GM19468 (cell line): ENCODE data around the gene DUS3L.
"Not testable (repeated sequence)": the region's sequence is repeated elsewhere in the genome, so short reads cannot be mapped to it uniquely, and the experiment has no call there.

ENCODE experiments used
- ATAC-seq: cut with Tn5 transposase; IDR thresholded peaks from one replicate; pipeline ENCODE4 v1.9.1; 2021; ENCODE audit warnings: mild to moderate bottlenecking, moderate library complexity, moderate number of reproducible peaks; ENCODE audit not compliant: unreplicated experiment; ENCODE audit errors: extremely low read depth

DUS3L gene

DNA sequence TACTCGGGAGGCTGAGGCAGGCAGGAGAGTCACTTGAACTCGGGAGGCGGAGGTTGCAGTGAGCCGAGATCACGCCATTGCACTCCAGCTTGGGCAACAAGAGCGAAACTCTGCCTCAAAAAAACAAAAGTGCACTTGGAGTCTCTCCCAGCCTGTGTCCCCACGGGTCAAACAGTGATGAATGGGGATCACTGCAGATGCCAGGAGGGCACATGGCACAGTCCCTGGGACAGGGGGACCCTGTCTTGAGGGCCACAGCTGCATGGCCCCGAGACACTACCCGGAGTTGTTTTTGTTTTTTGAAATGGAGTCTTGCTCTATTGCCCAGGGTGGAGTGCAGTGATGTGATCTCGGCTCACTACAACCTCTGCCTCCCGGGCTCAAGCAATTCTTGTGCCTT lies 10.0 kb downstream of the DUS3L start:
- ATAC-seq: not testable (repeated sequence)

- ATAC-seq: no peak
These were observed 12.6 kb downstream of the DUS3L start for GRCh38 chr19:5778402-5778801.

GRCh38 chr19:5775668-5776309 lies 15.2 kb downstream of the DUS3L start:
- ATAC-seq: no peak

DNA sequence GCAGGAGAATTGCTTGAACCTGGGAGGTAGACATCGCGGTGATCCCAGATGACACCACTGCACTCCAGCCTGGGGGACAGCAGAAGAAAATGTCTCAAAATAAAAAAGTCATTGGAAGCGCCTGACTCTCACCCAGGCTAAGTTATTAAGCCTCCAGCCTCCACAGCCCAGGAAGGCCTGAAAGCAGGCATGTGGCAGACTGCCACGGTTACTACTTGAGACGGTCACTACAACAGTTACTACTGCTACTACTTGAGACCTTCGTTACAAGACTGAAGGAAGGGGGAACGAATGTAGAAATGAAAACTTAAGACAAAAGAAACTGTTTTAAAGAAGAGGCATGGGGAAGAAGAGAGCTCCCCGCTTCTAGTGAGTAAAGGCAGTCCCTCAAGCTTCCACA lies 16.0 kb downstream of the DUS3L start:
- ATAC-seq: no peak

DNA sequence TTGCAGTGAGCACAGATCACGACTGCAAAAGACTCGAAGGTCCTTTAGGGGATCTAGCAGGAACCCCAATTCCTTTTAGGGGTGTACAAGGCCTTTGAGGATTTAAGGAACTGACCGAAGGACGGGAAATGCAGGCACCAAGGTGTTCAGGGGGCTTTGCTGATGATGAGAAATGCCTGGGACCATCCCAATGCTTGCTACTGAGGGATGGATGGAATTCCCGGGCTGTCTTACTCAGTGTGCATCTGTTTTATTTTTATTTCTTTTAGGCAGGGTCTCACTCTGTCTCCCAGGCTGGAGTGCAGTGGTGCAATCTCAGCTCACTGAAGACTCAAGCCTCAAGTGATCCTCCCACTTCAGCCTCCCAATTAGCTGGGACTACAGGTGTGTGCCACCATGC lies 17.7 kb downstream of the DUS3L start:
- no peak for ATAC-seq

- ATAC-seq: no peak
These were observed 18.5 kb downstream of the DUS3L start for GRCh38 chr19:5772416-5772815.

DNA sequence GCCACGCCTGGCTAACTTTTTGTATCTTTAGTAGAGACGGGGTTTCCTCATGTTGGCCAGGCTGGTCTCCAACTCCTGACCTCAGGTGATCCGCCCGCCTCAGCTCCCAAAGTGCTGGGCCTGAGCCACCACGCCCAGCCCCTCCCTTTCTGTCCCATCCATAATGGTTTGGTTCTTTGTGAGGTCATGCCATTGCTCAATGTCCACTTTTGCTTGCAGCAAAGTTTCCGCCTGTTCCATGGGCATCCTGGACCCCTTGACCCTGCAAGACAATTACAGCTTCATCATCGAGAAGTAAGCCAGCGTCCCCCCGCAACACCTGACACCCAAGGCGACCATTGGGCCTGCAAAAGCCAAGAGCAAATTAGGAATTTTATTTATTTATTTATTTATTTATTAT lies 23.0 kb downstream of the DUS3L start:
- ATAC-seq: no peak

GRCh38 chr19:5765220-5765619 lies 25.7 kb downstream of the DUS3L start:
- no peak for ATAC-seq

DNA sequence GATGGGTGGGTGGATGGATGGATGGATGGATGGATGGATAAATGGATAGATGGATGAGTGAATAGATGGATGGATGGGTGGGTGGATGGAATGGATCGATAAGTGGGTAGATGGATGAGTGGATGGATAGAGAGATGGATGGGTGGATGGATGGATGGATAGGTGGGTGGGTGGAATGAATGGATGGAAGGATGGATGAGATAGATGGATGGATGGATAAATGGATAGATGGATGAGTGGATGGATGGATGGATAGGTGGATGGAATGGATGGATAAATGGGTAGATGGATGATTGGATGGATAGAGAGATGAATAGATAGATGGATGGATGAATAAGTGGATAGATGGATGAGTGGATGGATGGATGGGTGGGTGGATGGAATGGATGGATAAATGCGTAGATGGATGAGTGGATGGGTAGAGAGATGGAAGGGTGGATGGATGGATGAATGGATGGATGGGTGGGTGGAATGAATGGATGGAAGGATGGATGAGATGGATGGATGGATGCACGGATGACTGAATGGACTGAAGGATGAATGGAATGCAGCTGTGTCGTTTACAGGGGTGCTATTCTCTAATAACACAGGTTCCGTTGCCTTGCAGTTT lies 28.2 kb downstream of the DUS3L start:
- ATAC-seq: no peak

- ATAC-seq: no peak
These were observed 37.2 kb downstream of the DUS3L start for GRCh38 chr19:5753743-5754142.

DNA sequence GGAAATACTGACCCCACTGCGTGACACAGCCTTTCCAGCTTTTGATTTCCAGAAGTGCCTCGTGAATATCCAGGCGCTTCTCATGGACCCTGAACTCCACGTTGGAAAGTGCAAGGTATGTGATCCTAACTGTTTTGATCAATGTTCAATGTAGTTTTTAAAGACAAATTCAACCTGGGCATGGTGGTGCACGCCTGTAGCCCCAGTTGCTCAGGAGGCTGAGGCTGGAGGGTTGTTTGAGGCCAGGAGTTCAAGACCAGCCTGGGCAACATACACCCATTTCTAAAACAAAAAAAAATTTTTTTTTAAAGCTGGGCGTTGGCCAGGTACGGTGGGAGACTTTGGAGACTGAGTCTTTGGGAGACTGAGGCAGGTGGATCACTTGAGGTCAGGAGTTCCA lies 39.3 kb downstream of the DUS3L start:
- no peak for ATAC-seq

DNA sequence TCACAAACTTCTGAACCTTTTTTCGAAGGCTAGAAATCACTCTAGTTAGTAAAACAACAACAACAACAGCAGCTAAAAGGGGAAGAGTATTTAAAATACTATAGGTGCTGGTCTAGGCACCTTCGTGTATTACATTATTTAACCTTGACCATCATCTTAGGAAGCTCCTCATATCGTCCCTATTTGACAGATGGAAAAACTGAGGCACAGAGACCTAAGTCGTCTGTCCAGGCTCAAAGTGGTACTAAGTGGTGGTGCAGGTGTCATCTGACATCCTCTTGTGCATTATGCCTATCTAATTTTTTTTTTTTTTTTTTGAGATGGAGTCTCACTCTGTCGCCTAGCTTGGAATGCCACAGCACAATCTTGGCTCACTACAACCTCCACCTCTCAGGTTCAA lies 41.5 kb downstream of the DUS3L start:
- ATAC-seq: no peak

- not testable (repeated sequence) for ATAC-seq
These were observed 42.0 kb downstream of the DUS3L start for GRCh38 chr19:5748920-5749319.

GRCh38 chr19:5744999-5745398 lies 46.0 kb downstream of the DUS3L start:
- not testable (repeated sequence) for ATAC-seq

DNA sequence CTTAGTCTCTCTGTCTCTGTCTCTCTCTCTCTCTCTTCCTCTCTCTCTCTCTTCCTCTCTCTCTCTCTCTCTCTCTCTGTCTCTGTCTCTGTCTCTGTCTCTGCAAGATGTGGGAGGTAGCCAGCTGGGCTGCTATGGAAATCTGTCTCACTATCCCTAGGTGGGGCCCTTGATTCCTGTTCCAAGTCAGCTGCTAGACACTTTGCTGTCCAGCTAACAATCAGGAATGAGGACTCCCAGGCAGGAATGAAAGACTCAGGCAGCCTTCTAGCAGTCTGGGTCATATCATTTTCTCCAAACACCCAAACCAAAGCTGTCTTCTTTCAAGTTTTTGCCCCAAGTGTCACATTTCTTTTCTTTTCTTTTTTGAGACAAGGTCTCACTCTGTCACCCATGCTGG lies 47.3 kb downstream of the DUS3L start:
- ATAC-seq: no peak

GRCh38 chr19:5742051-5742450 lies 48.9 kb downstream of the DUS3L start:
- no peak for ATAC-seq

DNA sequence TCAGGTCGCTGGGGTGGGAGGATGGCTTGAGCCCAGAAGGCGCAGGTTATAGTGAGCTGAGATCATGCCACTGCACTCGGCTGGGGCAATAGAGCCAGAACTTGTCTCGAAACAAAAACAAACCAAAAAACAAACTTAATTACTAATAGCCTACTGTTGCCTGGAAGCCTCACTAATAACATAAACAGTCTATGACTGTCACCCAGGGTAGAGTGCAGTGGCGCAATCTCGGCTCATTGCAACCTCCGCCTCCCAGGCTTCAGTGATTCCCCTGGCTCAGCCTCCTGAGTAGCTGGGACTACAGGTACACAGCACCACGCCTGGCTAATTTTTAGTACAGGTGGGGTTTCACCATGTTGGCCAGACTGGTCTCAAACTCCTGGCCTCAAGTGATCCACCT lies 52.5 kb downstream of the DUS3L start:
- ATAC-seq: no peak
